GM19372 (cell line): ENCODE measurements around the gene KLRD1.
"Not testable (repeated sequence)": the region's sequence is repeated elsewhere in the genome, so short reads cannot be mapped to it uniquely, and the experiment has no call there.

ENCODE experiments used
- ATAC-seq: cut with Tn5 transposase; IDR thresholded peaks from one replicate; pipeline ENCODE4 v1.9.1; 2021; ENCODE audit warnings: mild to moderate bottlenecking, low read depth, moderate library complexity; ENCODE audit not compliant: unreplicated experiment

KLRD1 gene, protein sequence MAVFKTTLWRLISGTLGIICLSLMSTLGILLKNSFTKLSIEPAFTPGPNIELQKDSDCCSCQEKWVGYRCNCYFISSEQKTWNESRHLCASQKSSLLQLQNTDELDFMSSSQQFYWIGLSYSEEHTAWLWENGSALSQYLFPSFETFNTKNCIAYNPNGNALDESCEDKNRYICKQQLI

DNA sequence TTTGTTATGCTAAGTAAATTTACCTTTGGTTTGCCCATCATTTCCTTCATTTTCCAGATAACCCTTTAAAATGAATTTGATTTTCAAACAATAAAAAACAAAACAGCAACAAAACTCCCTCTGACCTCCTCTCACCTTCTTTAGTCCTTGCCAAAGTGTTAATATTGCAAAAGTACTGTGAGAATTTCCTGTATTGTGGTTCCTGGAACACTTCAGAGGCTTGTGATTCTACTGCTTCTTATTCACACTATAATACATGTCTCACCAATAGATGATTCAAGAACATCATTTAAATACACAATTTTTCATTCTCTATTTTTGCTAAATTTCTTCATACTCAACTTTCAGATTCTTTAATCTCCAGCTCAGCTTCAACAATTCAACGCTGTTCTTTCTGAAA, at the start of gene KLRD1:
Gene KLRD1 (plus strand): TSS at position 241 of the 400 bp plus-strand sequence. CDS start 208 bp downstream, outside the sequence.
- no peak for ATAC-seq

- no peak for ATAC-seq
Observed at GRCh38 chr12:10260927-10261326, 46.7 kb upstream of the KLRD1 start.

GRCh38 chr12:10268037-10268436, 39.6 kb upstream of the KLRD1 start:
- ATAC-seq: no peak

DNA sequence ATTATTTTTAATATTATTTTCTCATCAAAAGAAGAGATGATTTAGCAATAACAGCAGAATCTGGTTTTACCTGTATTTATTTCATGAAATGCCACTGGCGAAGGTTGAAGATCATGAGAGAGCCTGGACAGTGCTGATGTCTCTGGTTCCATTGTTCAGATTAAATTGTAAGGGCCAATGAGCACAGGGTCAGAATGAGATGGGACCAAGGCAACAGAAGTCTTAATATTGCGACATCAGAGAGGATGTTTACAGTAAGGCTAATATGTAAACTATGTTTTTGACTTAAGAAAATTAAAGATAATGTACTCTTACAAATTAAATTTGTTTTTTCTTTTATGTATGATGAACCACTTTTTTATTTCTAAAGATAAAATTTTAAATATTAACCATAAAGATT, 35.2 kb upstream of the KLRD1 start:
- no peak for ATAC-seq

- no peak for ATAC-seq
Observed at GRCh38 chr12:10276774-10277173, 30.9 kb upstream of the KLRD1 start.

GRCh38 chr12:10278104-10278503, 29.6 kb upstream of the KLRD1 start:
- ATAC-seq: no peak

GRCh38 chr12:10279937-10280336, 27.7 kb upstream of the KLRD1 start:
- no peak for ATAC-seq

GRCh38 chr12:10283027-10283426, 24.6 kb upstream of the KLRD1 start:
- ATAC-seq: no peak

- ATAC-seq: no peak
Observed at GRCh38 chr12:10285919-10286318, 21.8 kb upstream of the KLRD1 start.

GRCh38 chr12:10289005-10289754, 18.5 kb upstream of the KLRD1 start:
- no peak for ATAC-seq

DNA sequence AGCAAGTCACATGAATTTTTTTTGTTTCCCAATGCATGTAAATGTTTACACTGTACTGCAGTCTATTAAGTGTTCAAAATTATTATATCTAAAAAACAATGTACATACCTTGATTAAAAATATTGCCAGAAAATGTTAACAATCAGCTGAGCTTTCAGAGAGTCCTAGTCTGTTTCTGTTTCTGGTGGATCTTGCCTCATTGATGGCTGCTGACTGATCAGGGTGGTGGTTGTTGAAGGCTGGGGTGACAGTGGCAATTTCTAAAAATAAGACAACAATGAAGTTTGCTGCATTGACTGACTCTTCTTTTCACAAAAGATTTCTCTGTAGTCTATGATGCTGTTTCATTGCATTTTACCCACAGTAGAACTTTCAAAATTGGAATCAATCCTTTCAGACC, 16.6 kb upstream of the KLRD1 start:
- ATAC-seq: no peak

GRCh38 chr12:10293151-10293550, 14.5 kb upstream of the KLRD1 start:
- ATAC-seq: no peak

DNA sequence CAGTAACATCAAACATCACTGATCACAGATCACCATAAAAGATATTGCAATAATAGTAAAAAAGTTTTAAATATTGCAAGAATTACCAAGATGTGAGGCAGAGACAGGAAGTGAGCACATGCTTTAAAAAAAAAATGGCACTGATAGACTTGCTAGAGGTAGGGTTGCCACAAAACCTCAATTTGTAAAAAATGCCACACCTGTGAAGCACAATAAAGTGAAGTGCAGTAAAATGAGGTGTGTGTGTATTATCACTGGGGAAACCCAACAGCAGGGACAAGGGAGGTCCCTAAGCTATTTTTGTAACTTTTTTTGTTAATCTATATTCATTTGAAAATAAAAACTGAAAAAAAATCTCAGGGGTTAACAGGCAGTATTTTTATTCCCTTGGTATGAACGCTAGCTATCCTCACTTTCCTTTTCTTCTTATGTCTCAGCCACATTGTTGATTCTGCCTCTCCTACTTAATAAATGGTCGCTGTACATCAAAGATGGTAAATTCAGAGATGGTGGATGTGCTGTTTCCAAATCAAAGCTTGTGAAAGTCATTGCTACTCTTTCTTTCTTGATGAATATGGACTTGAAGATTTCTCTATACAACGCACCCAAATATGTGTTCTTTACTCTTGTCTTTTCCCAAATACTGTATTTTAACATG, 14.0 kb upstream of the KLRD1 start:
- ATAC-seq: no peak

DNA sequence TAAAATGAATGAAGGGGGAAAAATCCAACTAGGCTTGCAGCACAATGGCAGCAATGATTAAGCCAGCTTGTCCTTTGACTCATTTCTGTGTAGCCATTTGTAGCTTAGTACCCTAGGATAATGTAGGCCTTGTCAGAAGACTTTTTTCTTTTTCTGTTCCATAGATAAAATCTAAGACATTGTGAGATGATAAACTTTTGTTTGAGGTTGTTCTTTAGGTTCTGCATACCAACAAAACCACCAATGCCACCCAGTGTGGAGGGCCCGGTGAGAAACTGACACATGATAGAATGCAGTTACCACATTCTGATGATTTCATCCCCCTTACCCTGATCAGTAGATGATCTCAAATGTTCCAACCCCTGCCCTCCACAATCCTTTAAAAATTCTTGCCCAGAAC, 6.6 kb upstream of the KLRD1 start:
- no peak for ATAC-seq

DNA sequence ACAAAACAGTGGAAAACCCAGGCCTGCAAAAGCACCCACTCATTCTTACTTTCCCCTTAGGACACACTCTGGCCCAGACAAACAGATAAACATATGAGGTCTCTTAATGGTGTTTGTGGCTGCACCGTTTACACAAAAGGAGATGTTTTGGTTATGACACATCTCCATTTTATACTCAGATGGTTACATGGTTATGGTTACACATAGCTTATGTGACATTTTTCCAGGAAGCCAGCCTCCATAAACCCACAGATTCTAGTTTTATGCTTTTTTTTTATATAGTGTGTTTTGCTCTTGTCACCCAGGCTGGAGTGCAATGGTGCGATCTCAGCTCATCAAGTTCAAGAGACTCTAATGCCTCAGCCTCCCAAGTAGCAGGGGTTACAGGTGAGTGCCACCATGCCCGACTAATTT, 3.5 kb upstream of the KLRD1 start:
- ATAC-seq: no peak

DNA sequence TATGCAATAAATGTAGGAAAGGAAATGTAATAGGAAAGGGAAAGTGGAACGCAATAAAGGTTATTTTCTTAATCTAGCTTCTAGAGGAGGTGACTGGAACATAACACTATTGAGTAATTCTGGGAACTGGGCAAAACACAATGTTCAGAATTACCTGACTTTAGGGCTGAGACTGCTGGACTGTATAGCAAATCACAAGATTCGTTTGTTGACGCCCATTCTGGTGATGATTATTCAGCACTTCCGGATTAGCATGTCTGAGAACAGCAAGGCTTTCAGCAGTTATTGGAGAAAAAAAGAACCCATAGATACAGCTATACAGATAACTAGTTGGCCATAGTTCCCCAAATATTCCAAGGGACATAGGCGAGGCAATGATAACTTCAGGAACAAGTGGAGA, 2.3 kb upstream of the KLRD1 start:
- ATAC-seq: no peak

GRCh38 chr12:10310926-10311720, 3.5 kb downstream of the KLRD1 start:
- no peak for ATAC-seq

GRCh38 chr12:10319388-10319787, 11.7 kb downstream of the KLRD1 start:
- no peak for ATAC-seq

GRCh38 chr12:10320643-10321042, 13.0 kb downstream of the KLRD1 start:
- no peak for ATAC-seq

- not testable (repeated sequence) for ATAC-seq
Observed at GRCh38 chr12:10328691-10329090, 21.0 kb downstream of the KLRD1 start.

- ATAC-seq: no peak
Observed at GRCh38 chr12:10331642-10332239, 24.1 kb downstream of the KLRD1 start.
